WTC11 (cell line): ENCODE data around the gene C16orf54. TPM values are rescaled to one million over a fixed set of nuclear protein-coding genes. Genes with fewer than 3 reads are reported as not detected.
"Not testable (repeated sequence)": the region's sequence is repeated elsewhere in the genome, so short reads cannot be mapped to it uniquely, and the experiment has no call there.

ENCODE experiments used
- ATAC-seq: fragments of 200-7000 bp; cut with Tn5 transposase; 2 replicates; pipeline ENCODE4 v1.10.0; 2021; ENCODE audit warnings: mild to moderate bottlenecking, moderate library complexity
- CTCF ChIA-PET: fragments of 300-600 bp; sonication (Branson Sonifier 250); formaldehyde crosslinking; loops from one replicate; lab custom pipeline; 2021; ENCODE audit warnings: antibody characterized with exemption; lab: Charles Lee
- POLR2A ChIA-PET: fragments of 350-600 bp; sonication (Branson Sonifier 250); formaldehyde crosslinking; loops from one replicate; lab custom pipeline; 2021; ENCODE audit warnings: antibody characterized with exemption; lab: Charles Lee
- DNase-seq: peaks from one replicate; pipeline ENCODE4 v3.0.0; 2021; ENCODE audit warnings: low spot score
- H3K27ac Mint-ChIP-seq: 2 replicates; pipeline ENCODE4 v1.8.0; 2021; ENCODE audit warnings: mixed read lengths
- H3K27me3 Mint-ChIP-seq: 2 replicates; pipeline ENCODE4 v1.8.0; 2021; ENCODE audit warnings: low read depth, mild to moderate bottlenecking, moderate library complexity, mixed read lengths
- H3K36me3 Mint-ChIP-seq: 2 replicates; pipeline ENCODE4 v1.8.0; 2021; ENCODE audit warnings: mixed read lengths
- H3K4me1 Mint-ChIP-seq: 2 replicates; pipeline ENCODE4 v1.8.0; 2022; ENCODE audit warnings: mixed read lengths
- H3K4me3 Mint-ChIP-seq: 2 replicates; pipeline ENCODE4 v1.8.0; 2021; ENCODE audit warnings: mild to moderate bottlenecking, moderate library complexity, mixed read lengths
- H3K9me3 Mint-ChIP-seq: 2 replicates; pipeline ENCODE4 v1.8.0; 2021; ENCODE audit warnings: mixed read lengths
- CREM ChIP-seq: sonication (generic); formaldehyde crosslinking; IDR thresholded peaks from 2 replicates; pipeline ENCODE4 v1.8.1; 2022; ENCODE audit warnings: mild to moderate bottlenecking, missing genetic modification reagents, moderate library complexity
- ETV6 ChIP-seq: sonication (generic); formaldehyde crosslinking; IDR thresholded peaks from 2 replicates; pipeline ENCODE4 v1.8.1; 2022; ENCODE audit warnings: mild to moderate bottlenecking, missing genetic modification reagents
- NFYB ChIP-seq: sonication (generic); formaldehyde crosslinking; conservative IDR thresholded peaks from 2 replicates; pipeline ENCODE4 v1.8.0; 2022; ENCODE audit warnings: low read depth, missing genetic modification reagents
- NR1H2 ChIP-seq: sonication (generic); formaldehyde crosslinking; IDR thresholded peaks from 2 replicates; pipeline ENCODE4 v1.9.0; 2021; ENCODE audit warnings: mild to moderate bottlenecking, moderate library complexity, missing genetic modification reagents
- SP1 ChIP-seq: sonication (generic); formaldehyde crosslinking; conservative IDR thresholded peaks from 2 replicates; pipeline ENCODE4 v1.8.1; 2022; ENCODE audit warnings: missing genetic modification reagents
- TEAD1 ChIP-seq: sonication (generic); formaldehyde crosslinking; IDR thresholded peaks from 2 replicates; pipeline ENCODE4 v1.8.0; 2022; ENCODE audit warnings: mild to moderate bottlenecking, missing genetic modification reagents
- TEAD4 ChIP-seq: sonication (generic); formaldehyde crosslinking; IDR thresholded peaks from 2 replicates; pipeline ENCODE4 v1.8.0; 2022; ENCODE audit warnings: mild to moderate bottlenecking, missing genetic modification reagents
- total RNA-seq: library from RNA; stranded (reverse); gene quantifications from 3 replicates; pipeline ENCODE4 v1.2.3, GENCODE V29; 2021
- TF ChIP-seq, protein P1 (sequence below): fragments of 250-450 bp; sonication (Bioruptor Pico); IDR thresholded peaks from 2 replicates; pipeline ENCODE4 v1.9.0; 2021; ENCODE audit warnings: moderate library complexity, mild to moderate bottlenecking, inconsistent platforms, borderline replicate concordance
- TF ChIP-seq, protein P2 (sequence below): sonication (generic); formaldehyde crosslinking; IDR thresholded peaks from 2 replicates; pipeline ENCODE4 v1.8.0; 2023; ENCODE audit warnings: missing genetic modification reagents, mild to moderate bottlenecking, borderline replicate concordance
- TF ChIP-seq, protein P3 (sequence below): sonication (generic); formaldehyde crosslinking; conservative IDR thresholded peaks from 2 replicates; pipeline ENCODE4 v1.8.1; 2023; ENCODE audit warnings: mild to moderate bottlenecking, low read depth, missing genetic modification reagents, moderate library complexity

The C16orf54 gene
- total RNA-seq, 1 experiment from 2014 or later, result 0.09 TPM

DNA sequence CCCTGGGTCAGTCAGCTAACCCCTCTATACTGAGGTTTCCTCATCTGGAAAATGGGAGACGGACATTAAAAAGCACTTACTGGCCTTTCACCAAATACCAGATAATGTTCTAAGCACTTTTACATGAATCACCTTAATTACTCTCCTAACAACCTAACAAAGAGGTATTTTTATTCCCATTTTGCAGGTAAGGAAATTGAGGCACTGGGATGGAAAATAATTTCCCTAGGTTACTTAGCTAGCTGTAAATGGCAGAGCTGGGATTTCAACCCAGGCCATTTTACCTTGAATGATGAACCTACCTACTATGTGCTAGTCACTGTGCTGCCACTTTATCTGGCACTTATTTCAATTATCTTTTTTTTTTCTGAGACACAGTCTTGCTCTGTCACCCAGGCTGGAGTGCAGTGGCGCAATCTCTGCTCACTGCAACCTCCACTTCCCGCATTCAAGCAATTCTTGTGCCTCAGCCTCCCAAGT, 48.5 kb upstream of the C16orf54 start:
- Mint-ChIP-seq H3K9me3 (no peaks in the 10 kb centered on the region), H3K27me3 (no peaks in the 10 kb centered on the region), H3K4me3 (no peak overlapping the region)
- no peak for DNase-seq
- TF ChIP-seq TEAD4 (CRISPR knock-in tag) (no peak), SP1 (no peak), CREM (CRISPR knock-in tag) (no peak), ETV6 (CRISPR knock-in tag) (no peak), TEAD1 (CRISPR knock-in tag) (no peak), NR1H2 (CRISPR knock-in tag) (no peak), NFYB (CRISPR knock-in tag) (no peak)
- TF ChIP-seq, protein P1, sequence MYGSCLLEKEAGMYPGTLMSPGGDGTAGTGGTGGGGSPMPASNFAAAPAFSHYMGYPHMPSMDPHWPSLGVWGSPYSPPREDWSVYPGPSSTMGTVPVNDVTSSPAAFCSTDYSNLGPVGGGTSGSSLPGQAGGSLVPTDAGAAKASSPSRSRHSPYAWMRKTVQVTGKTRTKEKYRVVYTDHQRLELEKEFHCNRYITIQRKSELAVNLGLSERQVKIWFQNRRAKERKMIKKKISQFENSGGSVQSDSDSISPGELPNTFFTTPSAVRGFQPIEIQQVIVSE (CRISPR knock-in tag), result no peak
- TF ChIP-seq, protein P2, sequence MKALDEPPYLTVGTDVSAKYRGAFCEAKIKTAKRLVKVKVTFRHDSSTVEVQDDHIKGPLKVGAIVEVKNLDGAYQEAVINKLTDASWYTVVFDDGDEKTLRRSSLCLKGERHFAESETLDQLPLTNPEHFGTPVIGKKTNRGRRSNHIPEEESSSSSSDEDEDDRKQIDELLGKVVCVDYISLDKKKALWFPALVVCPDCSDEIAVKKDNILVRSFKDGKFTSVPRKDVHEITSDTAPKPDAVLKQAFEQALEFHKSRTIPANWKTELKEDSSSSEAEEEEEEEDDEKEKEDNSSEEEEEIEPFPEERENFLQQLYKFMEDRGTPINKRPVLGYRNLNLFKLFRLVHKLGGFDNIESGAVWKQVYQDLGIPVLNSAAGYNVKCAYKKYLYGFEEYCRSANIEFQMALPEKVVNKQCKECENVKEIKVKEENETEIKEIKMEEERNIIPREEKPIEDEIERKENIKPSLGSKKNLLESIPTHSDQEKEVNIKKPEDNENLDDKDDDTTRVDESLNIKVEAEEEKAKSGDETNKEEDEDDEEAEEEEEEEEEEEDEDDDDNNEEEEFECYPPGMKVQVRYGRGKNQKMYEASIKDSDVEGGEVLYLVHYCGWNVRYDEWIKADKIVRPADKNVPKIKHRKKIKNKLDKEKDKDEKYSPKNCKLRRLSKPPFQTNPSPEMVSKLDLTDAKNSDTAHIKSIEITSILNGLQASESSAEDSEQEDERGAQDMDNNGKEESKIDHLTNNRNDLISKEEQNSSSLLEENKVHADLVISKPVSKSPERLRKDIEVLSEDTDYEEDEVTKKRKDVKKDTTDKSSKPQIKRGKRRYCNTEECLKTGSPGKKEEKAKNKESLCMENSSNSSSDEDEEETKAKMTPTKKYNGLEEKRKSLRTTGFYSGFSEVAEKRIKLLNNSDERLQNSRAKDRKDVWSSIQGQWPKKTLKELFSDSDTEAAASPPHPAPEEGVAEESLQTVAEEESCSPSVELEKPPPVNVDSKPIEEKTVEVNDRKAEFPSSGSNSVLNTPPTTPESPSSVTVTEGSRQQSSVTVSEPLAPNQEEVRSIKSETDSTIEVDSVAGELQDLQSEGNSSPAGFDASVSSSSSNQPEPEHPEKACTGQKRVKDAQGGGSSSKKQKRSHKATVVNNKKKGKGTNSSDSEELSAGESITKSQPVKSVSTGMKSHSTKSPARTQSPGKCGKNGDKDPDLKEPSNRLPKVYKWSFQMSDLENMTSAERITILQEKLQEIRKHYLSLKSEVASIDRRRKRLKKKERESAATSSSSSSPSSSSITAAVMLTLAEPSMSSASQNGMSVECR (CRISPR knock-in tag), result no peak
- TF ChIP-seq, protein P3, sequence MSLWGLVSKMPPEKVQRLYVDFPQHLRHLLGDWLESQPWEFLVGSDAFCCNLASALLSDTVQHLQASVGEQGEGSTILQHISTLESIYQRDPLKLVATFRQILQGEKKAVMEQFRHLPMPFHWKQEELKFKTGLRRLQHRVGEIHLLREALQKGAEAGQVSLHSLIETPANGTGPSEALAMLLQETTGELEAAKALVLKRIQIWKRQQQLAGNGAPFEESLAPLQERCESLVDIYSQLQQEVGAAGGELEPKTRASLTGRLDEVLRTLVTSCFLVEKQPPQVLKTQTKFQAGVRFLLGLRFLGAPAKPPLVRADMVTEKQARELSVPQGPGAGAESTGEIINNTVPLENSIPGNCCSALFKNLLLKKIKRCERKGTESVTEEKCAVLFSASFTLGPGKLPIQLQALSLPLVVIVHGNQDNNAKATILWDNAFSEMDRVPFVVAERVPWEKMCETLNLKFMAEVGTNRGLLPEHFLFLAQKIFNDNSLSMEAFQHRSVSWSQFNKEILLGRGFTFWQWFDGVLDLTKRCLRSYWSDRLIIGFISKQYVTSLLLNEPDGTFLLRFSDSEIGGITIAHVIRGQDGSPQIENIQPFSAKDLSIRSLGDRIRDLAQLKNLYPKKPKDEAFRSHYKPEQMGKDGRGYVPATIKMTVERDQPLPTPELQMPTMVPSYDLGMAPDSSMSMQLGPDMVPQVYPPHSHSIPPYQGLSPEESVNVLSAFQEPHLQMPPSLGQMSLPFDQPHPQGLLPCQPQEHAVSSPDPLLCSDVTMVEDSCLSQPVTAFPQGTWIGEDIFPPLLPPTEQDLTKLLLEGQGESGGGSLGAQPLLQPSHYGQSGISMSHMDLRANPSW (CRISPR knock-in tag), result no peak
- TF ChIP-seq, all 79 proteins: peak for 0
- ChIA-PET CTCF (interaction anchor here (1.3 kb wide), 1 partner anchor 22 kb away, joined by 4 read pairs; the partner anchor contains the start of gene PAGR1), POLR2A (no interaction called here)
- Mint-ChIP-seq H3K4me1 (peaks cover 21% of the 10 kb centered on the region), H3K36me3 (peaks cover 46% of the 10 kb centered on the region), H3K27ac (no peak overlapping the region)
- no peak for ATAC-seq

DNA sequence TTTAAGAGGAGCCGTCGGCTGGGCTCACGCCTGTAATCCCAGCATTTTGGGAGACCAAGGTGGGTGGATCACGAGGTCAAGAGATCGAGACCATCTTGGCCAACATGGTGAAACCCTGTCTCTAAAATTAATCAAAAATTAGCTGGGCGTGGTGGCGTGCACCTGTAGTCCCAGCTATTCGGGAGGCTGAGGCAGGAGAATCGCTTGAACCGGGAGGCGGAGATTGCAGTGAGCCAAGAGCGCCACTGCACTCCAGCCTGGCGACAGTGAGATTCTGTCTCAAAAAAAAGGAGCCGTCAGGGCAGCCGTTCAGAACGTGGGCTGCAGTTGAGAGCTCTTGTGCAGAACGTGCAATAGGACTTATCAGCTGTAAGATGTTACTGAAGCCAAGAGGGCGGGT, 47.4 kb upstream of the C16orf54 start:
- H3K27me3 Mint-ChIP-seq, DNase-seq, H3K9me3 Mint-ChIP-seq, H3K27ac Mint-ChIP-seq, ATAC-seq, H3K4me3 Mint-ChIP-seq: not testable (repeated sequence)
- ChIA-PET POLR2A (interaction anchor here (0.6 kb wide), 1 partner anchor 24 kb away, joined by 4 read pairs; no protein-coding TSS in a partner anchor), CTCF (interaction anchor here (1.1 kb wide), 1 partner anchor 8 kb away, joined by 7 read pairs; no protein-coding TSS in a partner anchor)
- peaks cover 21% of the 10 kb centered on the region for H3K4me1 Mint-ChIP-seq
- H3K36me3 Mint-ChIP-seq, result peaks cover 35% of the 10 kb centered on the region

DNA sequence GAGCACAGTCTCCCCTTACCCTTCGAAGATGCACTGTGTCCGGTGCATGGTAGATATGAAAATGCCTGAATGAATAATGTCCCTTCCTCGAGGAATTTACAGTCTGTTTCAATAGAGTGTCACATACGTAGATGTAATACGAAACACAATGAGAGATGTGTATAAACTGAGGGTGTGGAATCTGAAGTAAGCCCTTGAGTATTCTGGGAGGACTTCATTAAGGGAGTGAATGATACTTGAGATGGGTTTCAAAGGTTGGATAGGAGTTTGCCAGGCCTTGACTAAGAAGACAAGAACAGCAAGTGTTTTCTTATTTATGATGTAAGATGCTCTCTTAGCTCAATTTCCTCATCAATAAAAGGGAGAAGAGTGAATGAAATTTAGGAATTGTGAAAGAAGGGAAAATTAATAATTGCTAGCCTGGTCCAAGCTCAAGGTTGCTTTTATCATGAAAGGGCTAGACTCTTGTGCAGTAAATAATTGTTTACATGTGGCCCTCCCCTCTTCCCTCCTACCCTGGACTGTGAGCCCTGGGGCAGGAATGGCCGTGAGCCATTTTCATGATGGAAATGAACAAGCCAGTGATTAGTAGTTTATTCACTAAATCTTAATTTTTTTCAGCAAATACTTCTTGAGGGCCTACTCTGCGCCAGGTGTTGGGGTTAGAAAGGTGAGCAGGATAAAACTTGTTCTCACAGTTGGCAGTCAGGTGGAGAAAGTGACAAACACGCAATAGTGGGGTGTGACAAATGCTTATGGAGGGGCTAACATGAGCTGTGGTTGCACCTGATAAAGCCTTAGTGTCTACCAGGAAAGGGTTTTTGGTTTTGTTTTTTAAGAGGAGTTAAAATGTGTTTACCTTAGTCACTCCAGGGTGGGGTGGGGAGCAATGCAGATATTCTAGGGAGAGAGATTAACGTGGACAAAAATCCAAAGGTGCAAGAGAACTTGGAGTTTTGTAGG, 46.3 kb upstream of the C16orf54 start:
- DNase-seq, result no peak
- POLR2A ChIA-PET, result interaction anchor here (0.5 kb wide), 1 partner anchor 12 kb away, joined by 3 read pairs; no protein-coding TSS in a partner anchor
- Mint-ChIP-seq H3K4me3 (peak overlapping the region; percentile 98), H3K9me3 (no peaks in the 10 kb centered on the region), H3K4me1 (peaks cover 21% of the 10 kb centered on the region), H3K36me3 (peaks cover 25% of the 10 kb centered on the region), H3K27me3 (peaks cover 3% of the 10 kb centered on the region), H3K27ac (peak overlapping the region; percentile 80)
- CTCF ChIA-PET, result no interaction called here
- TF ChIP-seq ETV6 (CRISPR knock-in tag), result no peak
- no peak for ATAC-seq
